Stomach (tissue), 9 donors: ENCODE data around the gene LZTS2. TPM values are rescaled to one million over a fixed set of nuclear protein-coding genes. Genes with fewer than 3 reads are reported as not detected.
"Not testable (repeated sequence)": the region's sequence is repeated elsewhere in the genome, so short reads cannot be mapped to it uniquely, and the experiment has no call there.

ENCODE experiments used
- DNase-seq, 2 donors: peaks; one replicate each; pipeline versions ENCODE4 v3.0.0 to v3.0.0-alpha.2; 2013 to 2019
- H3K27ac ChIP-seq, 5 donors: fragments of 200-600 bp in 4 of 5; sonication (generic) in 4 of 5; one replicate each; pipeline ENCODE4 v1.5.1; 2013 to 2019; ENCODE audit warnings: mild to moderate bottlenecking in 1 of 5, moderate library complexity in 1 of 5
- H3K27me3 ChIP-seq, 3 donors: fragments of 200-600 bp; sonication (generic); one replicate each; pipeline ENCODE4 v1.5.1; 2017 to 2019; ENCODE audit warnings: mixed run types in 1 of 3
- H3K36me3 ChIP-seq, 4 donors: fragments of 200-600 bp; sonication (generic); 1 replicate in 3 of 4; 2 replicates in 1 of 4; pipeline ENCODE4 v1.5.1; 2016 to 2019
- H3K4me1 ChIP-seq, 4 donors: fragments of 200-600 bp; sonication (generic); one replicate each; pipeline ENCODE4 v1.5.1; 2016 to 2019
- H3K4me3 ChIP-seq, 4 donors: fragments of 200-600 bp; sonication (generic) in 3 of 4; one replicate each; pipeline ENCODE4 v1.5.1; 2016 to 2019; ENCODE audit warnings: mild to moderate bottlenecking in 1 of 4
- H3K9me3 ChIP-seq, 4 donors: fragments of 200-600 bp; sonication (generic); one replicate each; pipeline ENCODE4 v1.5.1; 2016 to 2019
- CTCF ChIP-seq, 7 experiments: fragments of 450-650 bp in 4 of 7; fragments of 200-600 bp in 3 of 7; sonication (generic) in 3 of 7; IDR thresholded peaks; one replicate each; pipeline ENCODE4 v1.5.1; 2016 to 2019; ENCODE audit warnings: antibody characterized with exemption in 7 of 7, control low read depth in 2 of 7, mild to moderate bottlenecking in 1 of 7
- EP300 ChIP-seq: sonication (generic); formaldehyde crosslinking; IDR thresholded peaks from one replicate; pipeline ENCODE4 v1.6.1; 2017; ENCODE audit warnings: antibody characterized with exemption
- POLR2A ChIP-seq, 4 donors: fragments of 450-650 bp; IDR thresholded peaks; one replicate each; pipeline ENCODE4 v1.6.1; 2016; ENCODE audit warnings: antibody characterized with exemption in 4 of 4, control low read depth in 2 of 4, mild to moderate bottlenecking in 1 of 4, moderate library complexity in 1 of 4
- POLR2AphosphoS5 ChIP-seq, 3 donors: sonication (generic); formaldehyde crosslinking; IDR thresholded peaks; one replicate each; pipeline ENCODE4 v1.6.1; 2016; ENCODE audit warnings: antibody characterized with exemption in 3 of 3
- WGBS, 5 donors: extraction: QIAGEN DNeasy Blood & Tissue Kit in 3 of 5; methylation state at CpG; one replicate each; pipeline versions ENCODE4 v1.1.5 to v1.1.7; 2013 to 2018; 5-methylcytosine and 5-hydroxymethylcytosine counted together
- intact Hi-C: fragments of 100-400 bp; cut with DNase I; formaldehyde crosslinking; loops from one replicate; pipeline ENCODE4 v1.15.1; 2023; ENCODE audit warnings: low total_unique reads
- polyA plus RNA-seq, 3 donors: library from polyadenylated mRNA; stranded (reverse); fragments of 200-250 nt; gene quantifications; one replicate each; pipeline ENCODE4 v1.2.3, GENCODE V29; 2013
- total RNA-seq, 5 donors: library from RNA; depleted of rRNA; stranded (reverse); fragments of >200 nt; gene quantifications; one replicate each; pipeline versions ENCODE4 v1.1.0 to v1.2.3, GENCODE V29; 2014 to 2016
- donor health status: healthy with polysubstance abuse.
- donor health status: Bipolar disorder and iron deficiency.
- donor health status: healthy.

The LZTS2 gene
- total and polyA plus RNA-seq, 8 donors: 34.7 to 70.7 (median 48.0) TPM

GRCh38 chr10:101032637-101033224 lies 33.1 kb downstream of the LZTS2 start:
- intact Hi-C loops: no loop called here
- H3K27ac ChIP-seq: peak overlapping the region; percentile 74 to 98 (median 93)
- peaks cover 0 to 18% (median 2%) of the 10 kb centered on the region in 3 donors for H3K27me3 ChIP-seq
- peaks cover 19 to 40% (median 31%) of the 10 kb centered on the region in 4 donors for H3K4me1 ChIP-seq
- H3K4me3 ChIP-seq: peak overlapping the region; percentile 63 to 79 (median 66)
- peaks cover 26 to 34% (median 31%) of the 10 kb centered on the region in 4 donors for H3K36me3 ChIP-seq
- TF ChIP-seq EP300: no peak
- TF ChIP-seq POLR2AphosphoS5 (IDR thresholded peaks at IDR 0.05): peak in 2 of 3 donors; percentile 47 to 67
- DNase-seq: peak; percentile 51 to 87
- H3K9me3 ChIP-seq: no peaks in the 10 kb centered on the region
- WGBS, 5 donors: 10 to 17% (median 16%) methylated on average over 6 of the region's 6 CpGs

GRCh38 chr10:101033276-101033675 lies 33.7 kb downstream of the LZTS2 start:
- Histone ChIP-seq H3K4me3 (peak overlapping the region in 3 of 4 donors; percentile 66 to 79 (median 66)), H3K27me3 (peaks cover 0 to 18% (median 2%) of the 10 kb centered on the region in 3 donors), H3K9me3 (no peaks in the 10 kb centered on the region), H3K27ac (peak overlapping the region in 4 of 5 donors; percentile 91 to 98 (median 94)), H3K4me1 (peaks cover 19 to 40% (median 31%) of the 10 kb centered on the region in 4 donors), H3K36me3 (peaks cover 32 to 39% (median 37%) of the 10 kb centered on the region in 4 donors)
- TF ChIP-seq EP300 (no peak), POLR2AphosphoS5 (IDR thresholded peaks at IDR 0.05) (no peak), CTCF (IDR thresholded peaks at IDR 0.05) (no peak), POLR2A (IDR thresholded peaks at IDR 0.05) (no peak)
- intact Hi-C loops: no loop called here
- WGBS, 5 donors: 71 to 83% (median 76%) methylated on average over 3 of the region's 3 CpGs
- peak in 1 of 2 donors; percentile 39 for DNase-seq

- intact Hi-C loops, H3K4me3 ChIP-seq, H3K27me3 ChIP-seq, DNase-seq, H3K27ac ChIP-seq, H3K9me3 ChIP-seq: not testable (repeated sequence)
- H3K4me1 ChIP-seq: peaks cover 19 to 40% (median 31%) of the 10 kb centered on the region in 4 donors
- 81 to 96% (median 91%) methylated on average over 2 to 4 of the region's 4 CpGs for WGBS, 5 donors
- peaks cover 34 to 51% (median 48%) of the 10 kb centered on the region in 4 donors for H3K36me3 ChIP-seq
Observed at GRCh38 chr10:101034404-101034803, 34.8 kb downstream of the LZTS2 start.

GRCh38 chr10:101035314-101035713 lies 35.7 kb downstream of the LZTS2 start:
- peaks cover 0 to under 1% (median 0%) of the 10 kb centered on the region in 3 donors for H3K27me3 ChIP-seq
- H3K4me3 ChIP-seq: no peak overlapping the region
- 85 to 93% (median 89%) methylated on average over 7 of the region's 7 CpGs for WGBS, 5 donors
- DNase-seq: no peak
- H3K27ac ChIP-seq: no peak overlapping the region
- intact Hi-C loops: no loop called here
- TF ChIP-seq CTCF (IDR thresholded peaks at IDR 0.05): no peak
- no peak for TF ChIP-seq POLR2AphosphoS5 (IDR thresholded peaks at IDR 0.05)
- TF ChIP-seq POLR2A (IDR thresholded peaks at IDR 0.05): no peak
- TF ChIP-seq EP300: no peak
- H3K9me3 ChIP-seq: no peaks in the 10 kb centered on the region
- peaks cover 18 to 35% (median 28%) of the 10 kb centered on the region in 4 donors for H3K4me1 ChIP-seq
- H3K36me3 ChIP-seq: peaks cover 34 to 60% (median 56%) of the 10 kb centered on the region in 4 donors

- 82 to 91% (median 85%) methylated on average over 8 to 10 of the region's 10 CpGs for WGBS, 5 donors
- no peak for TF ChIP-seq POLR2AphosphoS5 (IDR thresholded peaks at IDR 0.05)
- no peak for TF ChIP-seq POLR2A (IDR thresholded peaks at IDR 0.05)
- no peak for TF ChIP-seq EP300
- TF ChIP-seq CTCF (IDR thresholded peaks at IDR 0.05): no peak
- Histone ChIP-seq H3K27me3 (no peaks in the 10 kb centered on the region), H3K27ac (no peak overlapping the region), H3K4me1 (peaks cover 12 to 33% (median 25%) of the 10 kb centered on the region in 4 donors), H3K4me3 (no peak overlapping the region), H3K9me3 (no peaks in the 10 kb centered on the region), H3K36me3 (peaks cover 34 to 60% (median 57%) of the 10 kb centered on the region in 4 donors)
- no peak for DNase-seq
- intact Hi-C loops: no loop called here
Observed at GRCh38 chr10:101035916-101036702, 36.5 kb downstream of the LZTS2 start.
